Upper lobe of right lung (tissue), 1 donor: ENCODE measurements around the gene GREB1. TPM values are rescaled to one million over a fixed set of nuclear protein-coding genes. Genes with fewer than 3 reads are reported as not detected.

Experiments used
- ATAC-seq: fragments of 200-7000 bp; cut with Tn5 transposase; one replicate; pipeline ENCODE4 v1.9.1; 2020; ENCODE audit warnings: mild to moderate bottlenecking, moderate library complexity
- DNase-seq: peaks from one replicate; pipeline ENCODE4 v3.0.0-alpha.2; 2020
- H3K27ac ChIP-seq: fragments of 200-600 bp; one replicate; pipeline ENCODE4 v1.8.0; 2022
- H3K27me3 ChIP-seq: fragments of 200-600 bp; one replicate; pipeline ENCODE4 v1.8.0; 2022; ENCODE audit warnings: mild to moderate bottlenecking
- H3K36me3 ChIP-seq: fragments of 200-600 bp; one replicate; pipeline ENCODE4 v1.8.0; 2022
- H3K4me1 ChIP-seq: fragments of 200-600 bp; one replicate; pipeline ENCODE4 v1.8.0; 2022
- H3K4me3 ChIP-seq: fragments of 200-600 bp; one replicate; pipeline ENCODE4 v1.8.0; 2022; ENCODE audit warnings: mild to moderate bottlenecking
- H3K9me3 ChIP-seq: fragments of 200-600 bp; one replicate; pipeline ENCODE4 v1.8.0; 2022
- CTCF ChIP-seq: fragments of 200-600 bp; IDR thresholded peaks from one replicate; pipeline ENCODE4 v1.8.0; 2022; ENCODE audit warnings: antibody characterized with exemption
- intact Hi-C: fragments of 100-400 bp; cut with DNase I; formaldehyde crosslinking; loops from one replicate; pipeline ENCODE4 v1.11.0; 2022
- total RNA-seq: library from RNA; stranded (reverse); fragmentation: NEBNext Ultra II Directional; extraction: Animal tissue kit (Norgen Biotek cat#: 25700); gene quantifications from one replicate; pipeline ENCODE4 v1.2.1, GENCODE V29; 2021
- donor health status: DM: no; HTN: yes; CAD: no; lungs with severe emphysema.

Gene GREB1
- total RNA-seq, 1 donor from 2014 or later: 0.90 TPM

- Histone ChIP-seq H3K4me3 (no peak overlapping the region), H3K27ac (no peak overlapping the region), H3K27me3 (no peaks in the 10 kb centered on the region), H3K9me3 (no peaks in the 10 kb centered on the region), H3K4me1 (no peaks in the 10 kb centered on the region), H3K36me3 (no peaks in the 10 kb centered on the region)
- ATAC-seq (no peak), DNase-seq (no peak)
- no peak for TF ChIP-seq CTCF
- intact Hi-C loops: no loop called here
These were observed 100.7 kb downstream of the GREB1 start for GRCh38 chr2:11634584-11634983.

- TF ChIP-seq CTCF: no peak
- no peak for DNase-seq
These were observed 101.3 kb downstream of the GREB1 start for GRCh38 chr2:11635141-11635540.

DNA sequence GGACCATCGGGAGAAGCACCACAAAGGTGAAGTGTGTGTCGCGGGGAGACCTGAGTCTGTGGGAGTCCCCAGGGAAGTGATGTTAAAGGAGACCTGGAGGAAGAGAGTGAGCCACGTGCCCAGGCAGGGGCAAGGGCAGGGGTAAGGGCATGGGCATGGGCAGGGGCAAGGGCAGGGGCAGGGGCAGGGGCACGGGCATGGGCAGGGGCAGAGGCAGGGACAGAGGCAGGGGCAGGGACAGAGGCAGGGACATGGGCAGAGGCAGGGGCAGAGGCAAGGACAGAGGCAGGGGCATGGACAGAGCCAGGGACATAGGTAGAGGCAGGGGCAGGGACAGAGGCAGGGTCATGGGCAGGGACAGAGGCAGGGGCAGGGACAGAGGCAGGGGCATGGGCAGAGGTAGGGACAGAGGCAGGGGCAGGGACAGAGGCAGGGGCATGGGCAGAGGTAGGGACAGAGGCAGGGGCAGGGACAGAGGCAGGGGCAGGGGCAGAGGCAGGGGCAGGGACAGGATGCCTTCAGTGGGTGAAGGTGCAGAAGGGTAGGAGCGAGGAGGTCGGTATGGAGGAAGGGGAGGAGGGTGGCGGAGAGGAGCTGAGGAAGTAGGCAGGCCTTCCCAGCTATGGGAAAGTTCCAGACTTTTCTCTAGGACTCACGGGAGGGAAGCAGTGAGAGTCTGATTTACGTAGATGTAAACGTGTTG lies 102.9 kb downstream of the GREB1 start:
- no peak overlapping the region for H3K27ac ChIP-seq
- no peaks in the 10 kb centered on the region for H3K27me3 ChIP-seq
- H3K4me3 ChIP-seq: no peak overlapping the region
- intact Hi-C loops: no loop called here
- no peaks in the 10 kb centered on the region for H3K9me3 ChIP-seq
- DNase-seq (peak; percentile 35), ATAC-seq (peak; percentile 32)
- no peak for TF ChIP-seq CTCF
- no peaks in the 10 kb centered on the region for H3K4me1 ChIP-seq
- H3K36me3 ChIP-seq: no peaks in the 10 kb centered on the region

More at GRCh38 chr2:11635141-11635540, 101.3 kb downstream of the GREB1 start:
- Histone ChIP-seq H3K4me1 (no peaks in the 10 kb centered on the region), H3K36me3 (no peaks in the 10 kb centered on the region), H3K27me3 (no peaks in the 10 kb centered on the region), H3K9me3 (no peaks in the 10 kb centered on the region), H3K27ac (no peak overlapping the region), H3K4me3 (no peak overlapping the region)
- intact Hi-C loops: no loop called here
- ATAC-seq: no peak

GRCh38 chr2:11637546-11637945 lies 103.7 kb downstream of the GREB1 start:
- H3K36me3 ChIP-seq: no peaks in the 10 kb centered on the region
- H3K4me1 ChIP-seq: no peaks in the 10 kb centered on the region
- no peak overlapping the region for H3K27ac ChIP-seq
- H3K27me3 ChIP-seq: no peaks in the 10 kb centered on the region
- no peak overlapping the region for H3K4me3 ChIP-seq
- ATAC-seq (no peak), DNase-seq (no peak)
- TF ChIP-seq CTCF: no peak
- intact Hi-C loops: no loop called here
- no peaks in the 10 kb centered on the region for H3K9me3 ChIP-seq

- intact Hi-C loops: no loop called here
- Histone ChIP-seq H3K27me3 (no peaks in the 10 kb centered on the region), H3K9me3 (no peaks in the 10 kb centered on the region), H3K4me1 (no peaks in the 10 kb centered on the region), H3K4me3 (no peak overlapping the region), H3K36me3 (no peaks in the 10 kb centered on the region), H3K27ac (no peak overlapping the region)
- ATAC-seq: no peak
- no peak for DNase-seq
- no peak for TF ChIP-seq CTCF
These were observed 105.7 kb downstream of the GREB1 start for GRCh38 chr2:11639503-11639902.

- Histone ChIP-seq H3K4me3 (no peak overlapping the region), H3K4me1 (no peaks in the 10 kb centered on the region), H3K36me3 (no peaks in the 10 kb centered on the region), H3K9me3 (no peaks in the 10 kb centered on the region), H3K27me3 (no peaks in the 10 kb centered on the region), H3K27ac (no peak overlapping the region)
- ATAC-seq (no peak), DNase-seq (no peak)
- intact Hi-C loops: no loop called here
- TF ChIP-seq CTCF: no peak
These were observed 106.3 kb downstream of the GREB1 start for GRCh38 chr2:11640132-11640531.
